ENCODE results near the gene TSPAN19.

The TSPAN19 gene

DNA sequence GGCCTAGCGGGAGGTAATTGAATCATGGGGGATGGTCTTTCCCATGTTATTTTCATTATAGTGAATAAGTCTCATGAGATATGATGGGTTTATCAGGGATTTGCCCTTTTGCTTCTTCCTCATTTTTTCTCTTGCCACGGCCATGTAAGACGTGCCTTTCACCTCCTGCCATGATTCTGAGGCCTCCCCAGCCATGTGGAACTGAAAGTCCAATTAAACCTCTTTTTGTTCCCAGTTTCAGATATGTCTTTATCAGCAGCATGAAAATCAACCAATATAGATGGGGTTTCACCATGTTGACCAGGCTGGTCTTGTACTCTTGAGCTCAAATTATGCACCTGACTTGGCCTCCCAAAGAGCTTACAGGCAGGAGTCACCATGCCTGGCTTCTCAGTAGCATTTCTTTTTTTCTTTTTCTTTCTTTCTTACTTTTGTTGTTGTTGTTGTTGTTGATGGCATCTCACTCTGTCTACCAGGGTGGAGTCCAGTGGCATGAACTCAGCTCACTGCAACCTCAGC is 33.2 kb downstream of the TSPAN19 start:
- DNase-seq (ENCODE audit: low read depth in 3 of 3) = no peak

DNA sequence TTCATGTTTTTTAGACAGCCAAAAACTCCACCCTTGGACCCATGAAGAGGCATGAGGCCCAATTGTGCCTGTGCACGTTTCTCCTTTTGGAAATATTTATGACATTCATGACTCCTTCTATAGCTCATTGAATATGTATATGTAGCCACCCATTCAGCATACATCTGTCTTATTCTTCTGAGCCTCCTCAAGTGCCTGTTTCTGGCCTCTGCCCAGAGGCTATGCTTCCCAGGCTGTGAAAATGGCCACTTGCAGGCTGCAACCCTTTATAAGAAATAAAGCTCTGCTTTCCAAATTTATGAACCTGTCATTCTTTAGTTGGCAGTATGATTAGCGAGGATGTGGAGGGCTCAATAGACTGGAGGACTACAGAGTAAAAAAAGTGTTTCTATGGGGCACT is 35.3 kb downstream of the TSPAN19 start:
- no peak for DNase-seq (ENCODE audit: low read depth in 3 of 3)

DNA sequence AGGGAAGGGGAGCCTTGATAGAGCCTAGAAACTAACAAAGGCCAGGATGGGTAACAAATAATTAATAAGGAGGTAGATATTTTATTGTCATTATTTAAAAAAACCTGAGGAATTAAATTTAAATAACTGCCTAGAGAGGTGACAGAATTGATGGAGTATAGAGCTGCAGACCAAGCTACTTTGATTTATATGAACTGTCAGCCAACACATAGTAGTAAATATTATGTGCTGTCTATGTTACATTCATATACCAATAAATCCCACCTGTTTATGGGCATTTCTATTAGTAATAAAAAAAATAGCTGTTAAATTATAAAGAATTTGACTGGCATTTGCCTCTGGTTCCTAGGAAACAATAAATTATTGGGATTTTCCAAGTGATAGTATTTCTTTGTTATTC is 37.7 kb downstream of the TSPAN19 start:
- no peak for DNase-seq (ENCODE audit: low read depth in 3 of 3)

DNA sequence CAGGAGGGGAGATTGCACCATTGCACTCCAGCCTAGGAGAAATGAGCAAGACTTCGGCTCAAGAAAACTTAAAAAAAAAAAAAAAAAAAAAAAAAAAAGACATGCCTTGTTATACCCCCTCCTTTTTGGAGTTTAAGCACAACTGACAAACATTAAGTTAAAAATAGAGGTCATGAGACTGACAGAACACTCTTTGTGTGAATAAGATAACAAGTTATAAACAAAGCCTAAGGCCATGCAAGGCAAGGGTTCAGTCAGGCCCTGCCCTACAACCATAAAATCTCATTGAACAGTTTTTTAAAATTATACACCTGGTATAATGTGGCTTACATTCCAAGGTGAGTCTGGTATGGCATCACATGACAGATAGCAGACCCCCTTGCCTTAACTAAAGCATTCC is 39.3 kb downstream of the TSPAN19 start:
- DNase-seq (ENCODE audit: low read depth in 3 of 3) = no peak

DNA sequence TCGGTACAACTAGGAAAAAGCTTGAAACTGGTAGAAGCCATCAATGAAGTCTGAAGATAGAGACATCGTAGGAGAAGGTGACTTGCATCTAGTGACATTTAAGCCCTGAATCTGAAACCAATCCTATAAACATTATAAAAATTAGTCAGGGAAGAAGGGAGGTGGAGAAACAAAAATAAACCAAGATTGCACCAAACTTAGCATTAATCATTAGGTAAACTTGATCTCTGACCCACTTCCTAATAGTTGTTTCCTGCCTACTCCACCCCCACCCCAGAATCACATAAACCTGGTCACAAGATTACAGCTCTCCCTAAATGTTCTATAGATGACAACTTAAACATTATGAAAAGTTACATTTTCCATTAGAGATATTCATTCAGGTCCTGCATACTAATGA is 40.4 kb downstream of the TSPAN19 start:
- no peak for DNase-seq (ENCODE audit: low read depth in 3 of 3)

DNA sequence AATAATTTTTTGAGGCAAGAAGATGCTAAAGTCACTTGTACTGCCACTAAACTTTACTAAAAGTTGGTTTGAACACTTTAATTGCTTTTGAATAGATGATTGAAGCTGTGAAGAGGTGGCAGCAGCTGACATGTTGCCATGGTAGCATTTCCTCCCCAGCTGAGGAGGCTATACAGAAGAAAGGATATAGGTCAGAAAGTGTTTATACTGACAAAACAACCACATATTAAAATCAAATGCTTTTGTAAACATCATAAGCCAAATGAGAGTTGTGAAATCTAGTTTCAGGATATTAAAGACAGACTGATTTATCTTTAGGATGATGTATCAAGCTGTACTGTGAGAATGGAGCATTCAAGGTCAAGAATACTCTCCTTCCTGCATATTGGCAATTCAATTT is 41.7 kb downstream of the TSPAN19 start:
- DNase-seq (ENCODE audit: low read depth in 3 of 3) = no peak

DNA sequence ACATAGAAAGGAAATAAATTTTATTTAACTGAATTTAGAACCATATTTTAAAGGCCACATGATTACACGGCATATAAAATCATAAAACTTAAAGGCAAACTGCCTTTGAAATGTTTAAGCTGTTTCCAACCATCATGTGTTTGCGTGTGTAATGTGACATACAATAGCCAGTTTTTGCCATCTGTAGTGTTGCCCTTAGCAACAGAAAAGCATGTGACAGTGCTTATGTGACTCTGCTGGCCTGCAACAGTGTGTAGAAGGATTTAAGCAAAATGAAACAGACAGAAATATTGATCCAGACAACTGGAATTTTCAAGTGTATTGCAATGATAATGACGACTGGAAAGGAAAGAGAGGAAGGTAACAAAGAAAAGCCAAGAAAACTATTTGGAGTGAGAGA is 49.5 kb downstream of the TSPAN19 start:
- DNase-seq (ENCODE audit: low read depth in 3 of 3) = no peak

DNA sequence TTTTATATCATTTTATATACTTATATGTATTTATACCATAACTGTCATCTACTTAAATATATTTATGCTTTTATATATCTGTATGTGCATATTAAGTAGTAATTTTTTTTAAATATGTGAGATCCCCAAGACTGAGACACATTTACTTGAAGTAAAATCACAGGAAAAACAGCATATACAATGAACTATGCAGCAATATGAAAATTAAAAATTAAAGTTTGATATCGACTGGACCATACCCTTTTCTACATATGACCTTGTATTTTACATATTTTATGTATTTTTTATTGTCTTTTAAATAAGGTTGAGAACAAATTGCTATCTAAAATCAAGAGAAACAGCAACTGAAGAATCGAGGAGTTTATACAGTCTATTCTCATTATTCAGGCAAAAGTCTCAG is 50.0 kb downstream of the TSPAN19 start:
- no peak for DNase-seq (ENCODE audit: low read depth in 3 of 3)

DNA sequence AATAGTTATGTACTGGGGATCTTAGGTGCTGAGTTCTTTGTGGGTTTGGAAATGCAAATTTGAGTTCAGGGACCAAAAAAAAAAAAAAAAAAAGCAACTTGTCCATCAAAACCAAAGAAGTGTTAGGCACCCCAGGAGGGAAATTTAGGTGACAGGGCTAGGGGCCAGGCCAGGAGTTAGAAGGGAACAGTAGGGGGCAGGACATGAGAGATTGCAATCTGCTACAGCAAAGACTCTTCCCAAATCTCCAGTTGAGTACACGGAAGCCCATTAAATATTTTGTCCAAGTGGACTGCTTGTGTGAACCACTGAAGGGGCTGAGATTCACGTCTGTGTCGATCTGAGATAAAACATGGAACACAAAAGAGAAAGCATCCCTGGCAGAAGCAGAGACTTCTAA is 52.8 kb downstream of the TSPAN19 start:
- DNase-seq (ENCODE audit: low read depth in 3 of 3) = no peak

DNA sequence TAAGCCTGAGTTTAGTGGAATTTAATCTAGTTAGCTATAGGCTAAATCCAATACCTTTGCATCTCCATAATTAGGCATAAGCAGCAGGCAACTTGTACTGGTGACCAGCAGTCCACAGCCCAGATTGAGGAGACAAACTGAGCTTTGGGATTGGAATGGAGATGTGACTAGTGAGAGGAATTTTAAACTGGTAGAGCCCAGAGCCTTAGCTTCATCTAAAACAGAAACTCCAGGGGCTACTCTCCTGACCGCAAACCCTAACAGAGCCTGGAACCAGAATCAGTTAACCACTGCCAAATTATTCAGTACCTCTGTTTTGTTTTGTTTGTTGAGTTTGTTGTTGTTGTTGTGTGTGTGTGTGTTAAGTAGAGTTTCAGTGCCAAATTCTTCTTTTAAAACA is 53.2 kb downstream of the TSPAN19 start:
- no peak for DNase-seq (ENCODE audit: low read depth in 3 of 3)

DNA sequence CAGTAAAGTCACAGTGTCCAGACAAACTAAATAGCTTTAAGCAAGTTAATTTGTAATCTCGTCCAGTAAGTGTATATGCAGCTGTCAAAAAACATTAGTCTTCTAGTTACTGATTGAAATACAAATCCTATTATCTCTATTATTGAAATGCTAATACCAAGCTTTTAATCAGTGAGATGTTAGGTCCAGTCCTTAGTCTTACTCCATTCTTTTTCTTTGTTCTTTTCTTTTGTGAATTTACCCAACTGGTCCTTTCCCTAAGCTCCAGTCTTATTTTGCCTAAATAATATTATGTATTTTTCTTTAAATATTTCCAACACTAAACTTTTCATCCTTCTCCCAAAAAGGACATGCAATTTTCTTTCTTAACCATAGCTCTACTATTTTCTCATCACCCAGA is 57.2 kb downstream of the TSPAN19 start:
- DNase-seq (ENCODE audit: low read depth in 3 of 3) = no peak

DNA sequence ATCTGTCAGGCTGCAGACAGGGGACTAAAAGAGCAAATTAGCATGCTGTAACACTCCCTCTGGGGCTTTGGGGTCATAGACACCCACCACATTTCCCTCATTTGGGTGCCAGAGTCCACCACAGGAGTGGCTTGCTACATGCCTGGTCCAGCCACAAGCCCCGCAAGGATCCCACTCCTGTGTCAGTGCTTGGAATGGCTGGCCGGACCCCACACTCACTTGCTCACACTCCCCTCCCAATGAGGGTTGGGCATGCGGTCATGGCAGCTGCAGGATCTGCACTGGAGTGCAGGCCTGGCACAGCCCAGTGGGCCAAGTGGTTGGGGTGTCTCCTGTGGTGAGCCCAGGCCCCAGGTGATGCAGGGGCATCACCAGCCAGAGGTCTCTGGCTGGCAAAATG is 59.9 kb downstream of the TSPAN19 start:
- DNase-seq (ENCODE audit: low read depth in 3 of 3) = no peak

DNA sequence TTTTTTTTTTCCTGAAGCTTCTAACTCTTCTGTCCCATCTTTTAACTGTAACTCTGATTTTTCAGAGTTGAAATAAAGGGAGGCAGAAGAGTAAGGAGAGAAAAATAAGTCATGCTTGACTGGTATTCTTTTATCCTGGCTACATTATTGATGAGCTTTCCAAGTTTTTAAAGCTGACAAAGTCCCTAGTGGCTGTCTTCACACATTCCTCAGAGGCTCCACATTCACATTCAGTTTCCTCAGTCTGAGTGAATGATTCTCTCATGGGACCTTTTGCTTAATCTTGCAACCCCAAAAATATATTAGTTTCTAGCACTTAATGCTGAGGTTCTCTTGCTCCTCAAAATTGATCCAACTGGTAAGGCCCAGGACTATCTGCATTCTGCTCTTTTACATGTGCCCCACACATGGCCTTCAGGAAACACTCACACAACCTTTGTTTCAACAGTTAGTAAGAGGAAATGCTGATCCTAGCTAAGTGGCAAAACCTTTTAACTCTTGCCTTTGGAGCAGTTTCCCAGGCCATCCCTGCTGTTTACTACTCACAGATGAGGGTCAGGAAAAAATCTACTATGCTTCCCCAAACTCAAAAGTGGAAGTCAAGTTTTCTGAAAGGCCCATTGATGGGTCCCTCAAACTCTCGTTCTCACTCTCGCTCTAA is 61.8 kb downstream of the TSPAN19 start:
- DNase-seq (ENCODE audit: low read depth in 3 of 3) = no peak

DNA sequence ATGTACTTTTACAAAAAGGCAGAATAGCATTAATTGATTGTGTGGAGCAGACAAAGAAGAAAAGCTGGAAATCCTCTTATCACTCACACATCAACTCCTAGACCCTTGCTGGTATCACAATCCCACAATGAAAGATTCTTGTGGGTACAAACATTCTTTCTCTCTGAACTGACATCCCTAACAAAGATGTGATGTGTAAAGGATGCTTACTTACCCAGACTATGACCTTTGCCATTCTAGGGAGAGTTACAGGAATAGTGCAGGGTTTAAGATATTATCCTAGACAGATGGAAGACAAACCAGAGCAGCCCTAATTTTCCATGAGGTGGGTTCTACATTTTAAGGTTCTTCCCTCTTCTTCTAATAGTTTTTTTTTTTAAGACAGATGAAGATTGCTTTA is 63.1 kb downstream of the TSPAN19 start:
- no peak for DNase-seq (ENCODE audit: low read depth in 3 of 3)

DNA sequence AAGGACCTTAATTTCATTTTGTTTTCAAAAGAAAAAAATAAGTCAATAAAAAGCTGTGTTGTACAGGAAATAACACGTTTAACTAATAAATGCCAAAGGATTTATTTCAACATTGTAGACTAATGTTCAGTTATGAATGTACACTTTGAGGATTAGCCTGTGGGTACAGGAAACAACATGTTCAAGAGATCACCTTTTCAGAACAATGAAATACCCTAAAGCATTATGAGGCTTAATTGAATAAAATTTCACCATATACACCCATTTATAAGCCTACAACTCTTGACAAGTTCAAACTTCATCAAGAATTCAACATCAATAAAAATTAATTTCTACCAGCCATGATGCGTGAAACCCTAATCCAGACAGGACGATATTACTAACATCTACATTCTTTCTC is 66.9 kb downstream of the TSPAN19 start:
- no peak for DNase-seq (ENCODE audit: low read depth in 3 of 3)
